Naive B cell (primary cell): ENCODE measurements around the gene CACNA1D. TPM values are rescaled to one million over a fixed set of nuclear protein-coding genes. Genes with fewer than 3 reads are reported as not detected.

Experiments
- ATAC-seq, 2 donors: fragments of 150-1000 bp; cut with Tn5 transposase; 2 replicates each; pipeline ENCODE4 v1.10.0; 2021; ENCODE audit warnings: low read depth in 2 of 2, mild to moderate bottlenecking in 2 of 2, moderate library complexity in 2 of 2
- DNase-seq: peaks from one replicate; pipeline ENCODE4 v3.0.0; 2022
- H3K27ac Mint-ChIP-seq, 6 donors: one replicate each; pipeline ENCODE4 v1.8.0; 2020 to 2022; ENCODE audit warnings: mild to moderate bottlenecking in 6 of 6, mixed read lengths in 6 of 6, moderate library complexity in 5 of 6, inconsistent platforms in 2 of 6
- H3K27me3 Mint-ChIP-seq, 3 donors: one replicate each; pipeline ENCODE4 v1.8.0; 2021 to 2022; ENCODE audit warnings: mixed read lengths in 3 of 3, mild to moderate bottlenecking in 1 of 3
- H3K36me3 Mint-ChIP-seq, 2 donors: one replicate each; pipeline ENCODE4 v1.8.0; 2020 to 2022; ENCODE audit warnings: mixed read lengths in 2 of 2, inconsistent platforms in 1 of 2, mild to moderate bottlenecking in 1 of 2
- H3K4me1 Mint-ChIP-seq, 3 donors: one replicate each; pipeline ENCODE4 v1.8.0; 2020 to 2022; ENCODE audit warnings: mixed read lengths in 3 of 3, inconsistent platforms in 1 of 3, mild to moderate bottlenecking in 1 of 3, moderate library complexity in 1 of 3
- H3K4me3 Mint-ChIP-seq, 8 donors: one replicate each; pipeline ENCODE4 v1.8.0; 2020 to 2022; ENCODE audit warnings: mild to moderate bottlenecking in 8 of 8, mixed read lengths in 8 of 8, moderate library complexity in 8 of 8, inconsistent platforms in 2 of 8
- H3K9me3 Mint-ChIP-seq, 7 donors: one replicate each; pipeline ENCODE4 v1.8.0; 2020 to 2022; ENCODE audit warnings: mixed read lengths in 7 of 7, mild to moderate bottlenecking in 5 of 7, inconsistent platforms in 2 of 7, moderate library complexity in 1 of 7
- polyA plus RNA-seq, 6 donors: library from polyadenylated mRNA; unstranded; fragments of 300-500 nt; fragmentation: Illumina TruSeq; gene quantifications; one replicate each; pipeline ENCODE4 v1.2.3, GENCODE V29; 2021; ENCODE audit warnings: low read depth in 6 of 6

Gene CACNA1D
- polyA plus RNA-seq, 6 donors from 2014 or later: not detected

GRCh38 chr3:53691349-53691748, 196.9 kb downstream of the CACNA1D start:
- no peak overlapping the region for H3K4me3 Mint-ChIP-seq
- DNase-seq (no peak), ATAC-seq (no peak)
- peaks cover 0 to 17% (median 8%) of the 10 kb centered on the region in 3 donors for H3K4me1 Mint-ChIP-seq
- peaks cover 5 to 32% (median 22%) of the 10 kb centered on the region in 3 donors for H3K27me3 Mint-ChIP-seq
- no peak overlapping the region for H3K27ac Mint-ChIP-seq
- no peaks in the 10 kb centered on the region for H3K36me3 Mint-ChIP-seq
- peaks cover 0 to 1% (median 0%) of the 10 kb centered on the region in 7 donors for H3K9me3 Mint-ChIP-seq

- Mint-ChIP-seq H3K36me3 (no peaks in the 10 kb centered on the region), H3K27ac (no peak overlapping the region), H3K4me3 (no peak overlapping the region), H3K9me3 (peaks cover 0 to 1% (median 0%) of the 10 kb centered on the region in 7 donors), H3K27me3 (peaks cover 11 to 34% (median 28%) of the 10 kb centered on the region in 3 donors), H3K4me1 (peaks cover 0 to 17% (median 8%) of the 10 kb centered on the region in 3 donors)
- DNase-seq: no peak
- no peak for ATAC-seq
These were observed 197.5 kb downstream of the CACNA1D start for GRCh38 chr3:53691885-53692284.

- Mint-ChIP-seq H3K36me3 (no peaks in the 10 kb centered on the region), H3K27me3 (peaks cover 20 to 43% (median 42%) of the 10 kb centered on the region in 3 donors), H3K9me3 (peaks cover 0 to 1% (median 0%) of the 10 kb centered on the region in 7 donors), H3K27ac (no peak overlapping the region), H3K4me1 (peaks cover 0 to 17% (median 8%) of the 10 kb centered on the region in 3 donors), H3K4me3 (peak overlapping the region in 1 of 8 donors; percentile 18)
- DNase-seq (no peak), ATAC-seq (no peak)
These were observed 199.0 kb downstream of the CACNA1D start for GRCh38 chr3:53693451-53693850.

GRCh38 chr3:53694046-53694445, 199.6 kb downstream of the CACNA1D start:
- Mint-ChIP-seq H3K27ac (no peak overlapping the region), H3K9me3 (peaks cover 0 to 1% (median 0%) of the 10 kb centered on the region in 7 donors), H3K27me3 (peaks cover 23 to 49% (median 46%) of the 10 kb centered on the region in 3 donors), H3K36me3 (no peaks in the 10 kb centered on the region), H3K4me1 (peaks cover 0 to 17% (median 8%) of the 10 kb centered on the region in 3 donors), H3K4me3 (no peak overlapping the region)
- no peak for ATAC-seq
- no peak for DNase-seq

- no peaks in the 10 kb centered on the region for H3K36me3 Mint-ChIP-seq
- H3K27ac Mint-ChIP-seq: no peak overlapping the region
- H3K4me3 Mint-ChIP-seq: peak overlapping the region in 1 of 8 donors; percentile 7
- H3K4me1 Mint-ChIP-seq: peaks cover 0 to 17% (median 8%) of the 10 kb centered on the region in 3 donors
- no peak for DNase-seq
- H3K9me3 Mint-ChIP-seq: peaks cover 0 to 1% (median 0%) of the 10 kb centered on the region in 7 donors
- peaks cover 28 to 57% (median 46%) of the 10 kb centered on the region in 3 donors for H3K27me3 Mint-ChIP-seq
- ATAC-seq: no peak
These were observed 200.4 kb downstream of the CACNA1D start for GRCh38 chr3:53694666-53695323.

GRCh38 chr3:53695324-53695690, 200.9 kb downstream of the CACNA1D start:
- peaks cover 28 to 53% (median 44%) of the 10 kb centered on the region in 3 donors for H3K27me3 Mint-ChIP-seq
- H3K4me1 Mint-ChIP-seq: peaks cover 0 to 17% (median 8%) of the 10 kb centered on the region in 3 donors
- no peak overlapping the region for H3K27ac Mint-ChIP-seq
- DNase-seq (no peak), ATAC-seq (no peak)
- H3K36me3 Mint-ChIP-seq: no peaks in the 10 kb centered on the region
- H3K4me3 Mint-ChIP-seq: no peak overlapping the region
- H3K9me3 Mint-ChIP-seq: peaks cover 0 to 1% (median 0%) of the 10 kb centered on the region in 7 donors

GRCh38 chr3:53696401-53697172, 202.2 kb downstream of the CACNA1D start:
- H3K36me3 Mint-ChIP-seq: no peaks in the 10 kb centered on the region
- H3K27ac Mint-ChIP-seq: no peak overlapping the region
- no peak for DNase-seq
- H3K9me3 Mint-ChIP-seq: peaks cover 0 to 1% (median 0%) of the 10 kb centered on the region in 7 donors
- no peak overlapping the region for H3K4me3 Mint-ChIP-seq
- peaks cover 28 to 49% (median 39%) of the 10 kb centered on the region in 3 donors for H3K27me3 Mint-ChIP-seq
- no peak for ATAC-seq
- peaks cover 0 to 17% (median 8%) of the 10 kb centered on the region in 3 donors for H3K4me1 Mint-ChIP-seq

- no peak for ATAC-seq
- H3K4me1 Mint-ChIP-seq: no peaks in the 10 kb centered on the region
- no peak for DNase-seq
- no peak overlapping the region for H3K4me3 Mint-ChIP-seq
- H3K27me3 Mint-ChIP-seq: peaks cover 21 to 44% (median 25%) of the 10 kb centered on the region in 3 donors
- no peak overlapping the region for H3K27ac Mint-ChIP-seq
- no peaks in the 10 kb centered on the region for H3K36me3 Mint-ChIP-seq
- peaks cover 0 to under 1% (median 0%) of the 10 kb centered on the region in 7 donors for H3K9me3 Mint-ChIP-seq
These were observed 206.0 kb downstream of the CACNA1D start for GRCh38 chr3:53700441-53700840.

- no peak overlapping the region for H3K27ac Mint-ChIP-seq
- H3K4me3 Mint-ChIP-seq: no peak overlapping the region
- ATAC-seq: no peak
- H3K4me1 Mint-ChIP-seq: no peaks in the 10 kb centered on the region
- H3K27me3 Mint-ChIP-seq: peaks cover 9 to 19% (median 13%) of the 10 kb centered on the region in 3 donors
- no peak for DNase-seq
- no peaks in the 10 kb centered on the region for H3K9me3 Mint-ChIP-seq
- H3K36me3 Mint-ChIP-seq: no peaks in the 10 kb centered on the region
These were observed 208.5 kb downstream of the CACNA1D start for GRCh38 chr3:53702776-53703530.

- no peak overlapping the region for H3K4me3 Mint-ChIP-seq
- H3K36me3 Mint-ChIP-seq: no peaks in the 10 kb centered on the region
- no peak for ATAC-seq
- peak overlapping the region in 1 of 6 donors; percentile 6 for H3K27ac Mint-ChIP-seq
- no peaks in the 10 kb centered on the region for H3K4me1 Mint-ChIP-seq
- DNase-seq: no peak
- H3K9me3 Mint-ChIP-seq: no peaks in the 10 kb centered on the region
- H3K27me3 Mint-ChIP-seq: peaks cover under 1 to 10% (median 5%) of the 10 kb centered on the region in 3 donors
These were observed 209.4 kb downstream of the CACNA1D start for GRCh38 chr3:53703630-53704362.

GRCh38 chr3:53704363-53704725, 209.9 kb downstream of the CACNA1D start:
- no peaks in the 10 kb centered on the region for H3K4me1 Mint-ChIP-seq
- H3K4me3 Mint-ChIP-seq: no peak overlapping the region
- H3K9me3 Mint-ChIP-seq: no peaks in the 10 kb centered on the region
- peaks cover 0 to 5% (median 2%) of the 10 kb centered on the region in 3 donors for H3K27me3 Mint-ChIP-seq
- H3K27ac Mint-ChIP-seq: peak overlapping the region in 1 of 6 donors; percentile 25
- no peaks in the 10 kb centered on the region for H3K36me3 Mint-ChIP-seq
- DNase-seq: no peak
- no peak for ATAC-seq

GRCh38 chr3:53705024-53705745, 210.8 kb downstream of the CACNA1D start:
- Mint-ChIP-seq H3K9me3 (no peaks in the 10 kb centered on the region), H3K4me1 (peaks cover 0 to 4% (median 0%) of the 10 kb centered on the region in 3 donors), H3K4me3 (no peak overlapping the region), H3K27ac (peak overlapping the region in 1 of 6 donors; percentile 42), H3K27me3 (no peaks in the 10 kb centered on the region), H3K36me3 (no peaks in the 10 kb centered on the region)
- DNase-seq (no peak), ATAC-seq (no peak)
